Esophagus muscularis mucosa (tissue), 4 donors: ENCODE data around the gene CREBRF. TPM values are rescaled to one million over a fixed set of nuclear protein-coding genes. Genes with fewer than 3 reads are reported as not detected.

Source experiments
- DNase-seq: peaks from one replicate; pipeline ENCODE4 v3.0.0-alpha.2; 2017; ENCODE audit errors: extremely low spot score
- H3K27ac ChIP-seq, 4 donors: fragments of 200-600 bp; sonication (generic); replicated peaks in 1 of 4; 1 replicate in 3 of 4; 2 replicates in 1 of 4; pipeline ENCODE4 v1.5.1; 2016 to 2019; ENCODE audit warnings: mild to moderate bottlenecking in 1 of 4
- H3K27me3 ChIP-seq, 4 donors: fragments of 200-600 bp; sonication (generic); one replicate each; pipeline versions ENCODE4 v1.5.1 to v1.6.0; 2016 to 2019
- H3K36me3 ChIP-seq, 4 donors: fragments of 200-600 bp; sonication (generic); one replicate each; pipeline ENCODE4 v1.5.1; 2016 to 2019
- H3K4me1 ChIP-seq, 4 donors: fragments of 200-600 bp; sonication (generic); one replicate each; pipeline ENCODE4 v1.5.1; 2016 to 2019
- H3K4me3 ChIP-seq, 4 donors: fragments of 200-600 bp; sonication (generic); 1 replicate in 2 of 4; 2 replicates in 2 of 4; pipeline ENCODE4 v1.5.1; 2016 to 2019; ENCODE audit warnings: mild to moderate bottlenecking in 4 of 4, moderate library complexity in 1 of 4
- H3K9me3 ChIP-seq, 4 donors: fragments of 200-600 bp; sonication (generic); 1 replicate in 3 of 4; 2 replicates in 1 of 4; pipeline ENCODE4 v1.5.1; 2016 to 2019
- EP300 ChIP-seq: sonication (generic); formaldehyde crosslinking; IDR thresholded peaks from one replicate; pipeline ENCODE4 v1.6.1; 2017; ENCODE audit warnings: antibody characterized with exemption
- POLR2A ChIP-seq: fragments of 450-650 bp; IDR thresholded peaks from one replicate; pipeline ENCODE4 v1.6.1; 2017; ENCODE audit warnings: antibody characterized with exemption, moderate library complexity, mild to moderate bottlenecking, low read depth
- POLR2AphosphoS5 ChIP-seq, 2 donors: sonication (generic); formaldehyde crosslinking; IDR thresholded peaks; one replicate each; pipeline ENCODE4 v1.6.1; 2017; ENCODE audit warnings: antibody characterized with exemption in 2 of 2
- WGBS: methylation state at CpG from one replicate; pipeline ENCODE4 v1.1.5; 2018; 5-methylcytosine and 5-hydroxymethylcytosine counted together
- intact Hi-C: fragments of 100-400 bp; cut with DNase I; formaldehyde crosslinking; loops from one replicate; pipeline ENCODE4 v1.15.1; 2023
- total RNA-seq, 4 donors: library from RNA; depleted of rRNA; stranded (reverse); fragments of >200 nt; gene quantifications; one replicate each; pipeline versions ENCODE4 v1.1.0 to v1.2.1, GENCODE V29; 2016
- TF ChIP-seq, protein P1 (sequence below), 3 experiments: fragments of 200-600 bp in 2 of 3; fragments of 450-650 bp in 1 of 3; sonication (generic) in 2 of 3; IDR thresholded peaks; one replicate each; pipeline ENCODE4 v1.5.1; 2017 to 2019; ENCODE audit warnings: antibody characterized with exemption in 3 of 3, mild to moderate bottlenecking in 2 of 3, moderate library complexity in 1 of 3

Gene CREBRF
- total RNA-seq, 4 donors from 2014 or later: 37.8 to 76.5 (median 46.3) TPM

DNA sequence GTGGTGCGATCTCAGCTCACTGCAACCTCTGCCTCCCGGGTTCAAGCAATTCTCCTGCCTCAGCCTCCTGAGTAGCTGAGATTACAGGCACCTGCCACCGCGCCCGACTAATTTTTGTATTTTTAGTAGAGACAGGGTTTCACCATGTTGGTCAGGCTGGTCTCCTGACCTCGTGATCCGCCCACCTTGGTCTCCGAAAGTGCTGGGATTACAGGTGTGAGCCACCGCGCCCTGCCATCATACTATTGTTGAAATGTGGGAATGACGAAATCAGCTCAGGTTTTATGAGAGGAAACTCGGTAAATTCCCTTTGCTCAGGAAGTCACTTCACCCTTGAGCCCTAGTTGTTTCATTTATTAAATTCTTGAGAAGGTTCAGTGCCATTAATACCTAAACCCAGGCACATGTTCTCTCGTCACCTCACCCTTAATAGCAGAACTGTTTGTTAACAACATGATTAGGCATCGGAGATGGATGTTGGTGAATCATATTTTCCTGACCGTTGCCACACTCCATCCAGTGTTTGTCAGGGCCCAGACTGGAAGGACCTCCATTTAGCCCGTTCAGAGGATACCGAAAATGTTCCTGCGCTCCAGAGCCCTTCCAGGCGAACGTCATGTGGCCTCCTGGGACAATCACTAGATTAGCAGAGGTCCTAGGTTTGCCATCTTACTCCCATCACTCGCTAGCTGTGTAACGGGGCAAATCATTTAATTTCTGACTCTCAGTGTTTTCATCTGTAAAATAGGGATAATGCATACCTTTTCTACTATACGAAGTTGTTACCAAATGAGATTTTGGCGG lies 20.0 kb upstream of the CREBRF start:
- TF ChIP-seq POLR2A: no peak
- TF ChIP-seq, protein P1, sequence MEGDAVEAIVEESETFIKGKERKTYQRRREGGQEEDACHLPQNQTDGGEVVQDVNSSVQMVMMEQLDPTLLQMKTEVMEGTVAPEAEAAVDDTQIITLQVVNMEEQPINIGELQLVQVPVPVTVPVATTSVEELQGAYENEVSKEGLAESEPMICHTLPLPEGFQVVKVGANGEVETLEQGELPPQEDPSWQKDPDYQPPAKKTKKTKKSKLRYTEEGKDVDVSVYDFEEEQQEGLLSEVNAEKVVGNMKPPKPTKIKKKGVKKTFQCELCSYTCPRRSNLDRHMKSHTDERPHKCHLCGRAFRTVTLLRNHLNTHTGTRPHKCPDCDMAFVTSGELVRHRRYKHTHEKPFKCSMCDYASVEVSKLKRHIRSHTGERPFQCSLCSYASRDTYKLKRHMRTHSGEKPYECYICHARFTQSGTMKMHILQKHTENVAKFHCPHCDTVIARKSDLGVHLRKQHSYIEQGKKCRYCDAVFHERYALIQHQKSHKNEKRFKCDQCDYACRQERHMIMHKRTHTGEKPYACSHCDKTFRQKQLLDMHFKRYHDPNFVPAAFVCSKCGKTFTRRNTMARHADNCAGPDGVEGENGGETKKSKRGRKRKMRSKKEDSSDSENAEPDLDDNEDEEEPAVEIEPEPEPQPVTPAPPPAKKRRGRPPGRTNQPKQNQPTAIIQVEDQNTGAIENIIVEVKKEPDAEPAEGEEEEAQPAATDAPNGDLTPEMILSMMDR (IDR thresholded peaks at IDR 0.05): no peak
- TF ChIP-seq EP300: no peak
- no peaks in the 10 kb centered on the region for H3K9me3 ChIP-seq
- peak overlapping the region; percentile 26 to 72 (median 58) for H3K27ac ChIP-seq
- DNase-seq: no peak
- WGBS: 93% methylated on average over 24 of the region's 24 CpGs
- H3K27me3 ChIP-seq: no peaks in the 10 kb centered on the region
- peak overlapping the region in 1 of 4 donors; percentile 2 for H3K4me3 ChIP-seq
- intact Hi-C loops: no loop called here
- H3K4me1 ChIP-seq: peaks cover 11 to 32% (median 19%) of the 10 kb centered on the region in 4 donors
- H3K36me3 ChIP-seq: peaks cover 0 to 22% (median 14%) of the 10 kb centered on the region in 4 donors

DNA sequence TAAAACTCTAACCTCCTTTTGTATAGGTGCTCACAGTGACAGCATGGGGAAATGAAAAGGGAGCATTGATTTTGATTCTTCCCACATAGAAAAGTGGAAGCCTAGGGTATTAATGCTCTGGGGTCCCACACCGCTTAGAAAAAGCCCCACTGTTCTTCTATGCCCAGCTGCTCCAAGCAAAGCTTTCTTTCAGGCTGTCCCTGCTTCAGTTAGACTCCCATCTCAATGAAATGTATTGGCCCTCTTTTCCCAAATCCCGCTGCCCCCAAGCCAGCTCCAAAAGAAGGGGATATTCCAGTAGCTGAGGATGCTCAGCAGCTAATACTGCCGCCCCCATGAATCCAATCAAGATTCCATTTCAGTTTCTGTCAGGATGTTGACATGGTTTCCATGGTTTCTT lies 17.0 kb upstream of the CREBRF start:
- Histone ChIP-seq H3K27ac (no peak overlapping the region), H3K9me3 (no peaks in the 10 kb centered on the region), H3K27me3 (no peaks in the 10 kb centered on the region), H3K4me3 (no peak overlapping the region), H3K36me3 (peaks cover 0 to 22% (median 14%) of the 10 kb centered on the region in 4 donors), H3K4me1 (peaks cover 11 to 26% (median 19%) of the 10 kb centered on the region in 4 donors)
- no peak for DNase-seq
- no peak for TF ChIP-seq POLR2A
- TF ChIP-seq, protein P1 (IDR thresholded peaks at IDR 0.05): no peak
- intact Hi-C loops: no loop called here
- 89% methylated on average over 3 of the region's 3 CpGs for WGBS

DNA sequence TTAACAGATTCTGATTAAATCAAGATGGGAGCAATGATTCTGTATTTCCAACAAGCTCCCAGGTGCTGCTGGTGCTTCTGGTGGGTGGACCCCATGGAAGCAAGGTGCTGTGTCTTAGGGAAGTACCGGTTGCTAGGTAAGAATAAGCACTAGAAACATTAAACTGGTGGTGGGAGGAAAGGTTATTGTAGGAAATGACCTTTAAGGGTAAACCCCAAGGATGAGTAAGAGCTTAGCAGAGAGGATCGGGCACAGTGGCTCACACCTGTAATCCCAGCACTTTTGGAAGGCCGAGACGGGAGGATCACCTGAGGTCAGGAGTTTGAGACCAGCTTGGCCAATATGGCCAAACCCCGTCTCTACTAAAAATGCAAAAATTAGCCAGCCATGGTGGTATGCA lies 16.2 kb upstream of the CREBRF start:
- WGBS: 98% methylated on average over 5 of the region's 5 CpGs
- intact Hi-C loops: no loop called here
- H3K27ac ChIP-seq: no peak overlapping the region

DNA sequence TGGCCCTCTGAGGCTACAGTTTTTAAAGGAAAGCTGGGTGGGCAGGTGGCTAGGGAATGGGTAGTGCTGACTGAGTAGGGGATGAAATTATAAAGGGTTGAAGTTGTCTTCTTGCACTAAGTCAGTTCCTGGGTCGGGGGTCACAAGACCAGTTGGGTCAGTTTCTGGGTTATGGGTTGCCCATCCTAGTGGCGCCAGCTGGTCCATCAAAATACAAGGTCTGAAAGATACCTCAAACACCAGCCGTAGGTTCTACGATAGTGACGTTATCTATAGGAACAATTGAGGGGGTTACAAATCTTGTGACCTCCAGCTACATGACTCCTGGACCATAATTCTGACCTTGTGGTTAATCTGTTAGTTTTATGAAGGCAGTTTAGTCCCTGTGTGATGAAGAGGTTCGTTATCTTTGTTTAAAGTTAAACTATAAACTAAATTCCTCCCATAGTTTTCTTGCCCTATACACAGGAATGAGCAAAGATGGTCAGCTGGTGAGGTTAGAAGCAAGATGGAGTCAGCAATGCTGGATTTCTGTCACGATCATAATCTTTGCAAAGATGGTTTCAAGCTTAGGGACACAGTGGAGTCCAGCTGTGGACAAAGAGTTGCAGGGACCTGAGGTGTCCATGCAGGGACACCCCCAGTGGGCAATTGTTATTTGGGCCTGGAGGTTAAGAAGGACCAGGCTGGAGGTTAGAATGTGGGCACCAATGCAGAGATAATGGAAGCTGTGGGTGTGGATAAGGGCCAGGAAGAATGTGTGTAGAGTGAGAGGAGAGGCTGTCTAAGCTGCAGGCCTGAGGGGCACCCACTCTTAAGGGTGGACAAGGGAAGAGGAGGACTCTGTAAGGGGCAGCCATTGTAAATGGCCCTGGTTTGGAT lies 14.0 kb upstream of the CREBRF start:
- WGBS: 85% methylated on average over 7 of the region's 7 CpGs
- intact Hi-C loops: no loop called here
- no peaks in the 10 kb centered on the region for H3K27me3 ChIP-seq

More for the DNA sequence above, 16.2 kb upstream of the CREBRF start:
- no peak overlapping the region for H3K4me3 ChIP-seq
- peaks cover 0 to 17% (median 8%) of the 10 kb centered on the region in 4 donors for H3K36me3 ChIP-seq
- DNase-seq: no peak
- H3K9me3 ChIP-seq: no peaks in the 10 kb centered on the region
- H3K4me1 ChIP-seq: peaks cover 11 to 22% (median 15%) of the 10 kb centered on the region in 4 donors
- TF ChIP-seq POLR2A (no peak), EP300 (no peak), POLR2AphosphoS5 (IDR thresholded peaks at IDR 0.05) (no peak)
- TF ChIP-seq, protein P1 (IDR thresholded peaks at IDR 0.05): no peak
- no peaks in the 10 kb centered on the region for H3K27me3 ChIP-seq

More for the DNA sequence above, 14.0 kb upstream of the CREBRF start:
- no peak for DNase-seq
- Histone ChIP-seq H3K9me3 (no peaks in the 10 kb centered on the region), H3K4me1 (peaks cover 0 to under 1% (median 0%) of the 10 kb centered on the region in 4 donors), H3K27ac (no peak overlapping the region), H3K36me3 (no peaks in the 10 kb centered on the region), H3K4me3 (no peak overlapping the region)
- no peak for TF ChIP-seq EP300
- TF ChIP-seq, protein P1 (IDR thresholded peaks at IDR 0.05): no peak
- no peak for TF ChIP-seq POLR2AphosphoS5 (IDR thresholded peaks at IDR 0.05)
- no peak for TF ChIP-seq POLR2A
